Fibroblast of gingiva (primary cell): ENCODE data around the gene CDH4.

Experiments used
- DNase-seq: peaks from one replicate; pipeline ENCODE4 v3.0.0-alpha.2; 2011; ENCODE audit warnings: low read depth

The CDH4 gene

GRCh38 chr20:61931476-61932198, 679.6 kb downstream of the CDH4 start:
- DNase-seq, result no peak

DNA sequence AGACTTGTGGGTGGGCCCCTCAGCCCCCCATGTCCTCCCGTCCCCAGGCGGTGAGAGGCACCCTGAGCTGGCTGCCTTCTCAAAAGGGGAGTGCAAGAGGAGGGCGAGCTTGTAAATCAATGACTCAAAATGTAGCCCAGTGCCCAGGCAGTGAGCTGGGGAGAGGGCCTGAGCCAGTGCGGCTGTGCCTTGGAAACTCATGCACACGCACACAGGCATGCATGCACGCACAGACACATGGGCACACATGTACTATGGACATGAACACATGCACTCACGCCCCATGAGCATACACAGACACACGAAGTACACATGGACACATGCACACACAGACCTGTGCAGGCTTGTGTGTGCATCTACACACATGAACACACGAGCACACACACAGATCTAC, 680.1 kb downstream of the CDH4 start:
- DNase-seq, result no peak

DNA sequence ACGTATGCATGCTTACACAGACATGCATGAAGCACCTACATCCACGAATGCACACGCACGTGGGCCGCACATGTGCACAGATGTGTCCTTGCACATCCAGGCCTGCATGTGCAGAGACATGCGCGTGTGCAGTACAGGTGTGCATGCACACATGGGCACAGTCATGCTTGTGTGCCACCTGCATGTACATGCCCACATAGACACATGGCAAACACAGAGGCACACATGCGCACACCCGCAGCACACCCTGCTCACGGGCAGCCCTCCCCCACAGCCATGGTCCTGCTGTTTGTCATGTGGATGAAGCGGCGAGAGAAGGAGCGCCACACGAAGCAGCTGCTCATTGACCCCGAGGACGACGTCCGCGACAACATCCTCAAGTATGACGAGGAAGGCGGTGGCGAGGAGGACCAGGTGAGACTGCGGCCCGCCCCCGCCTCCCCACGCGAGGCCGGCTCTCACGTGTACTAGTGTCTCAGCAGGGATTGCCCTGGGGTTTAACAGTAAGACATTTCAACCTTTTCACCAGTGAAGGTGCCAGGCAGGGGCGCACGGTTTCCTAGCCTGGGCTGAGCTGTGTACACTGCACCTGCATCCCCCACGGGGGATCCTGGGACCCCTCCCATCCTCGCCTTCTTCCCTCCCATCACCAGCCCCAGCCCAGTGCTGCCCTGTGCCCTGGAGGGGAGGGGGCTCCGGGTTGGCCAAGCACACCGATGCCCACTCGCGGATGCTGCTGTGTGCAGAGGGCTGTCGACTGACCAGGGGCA, 680.8 kb downstream of the CDH4 start:
- DNase-seq, result no peak

GRCh38 chr20:61933481-61933950, 681.5 kb downstream of the CDH4 start:
- DNase-seq, result no peak

- no peak for DNase-seq
These were observed 682.1 kb downstream of the CDH4 start for GRCh38 chr20:61933951-61934715.

DNA sequence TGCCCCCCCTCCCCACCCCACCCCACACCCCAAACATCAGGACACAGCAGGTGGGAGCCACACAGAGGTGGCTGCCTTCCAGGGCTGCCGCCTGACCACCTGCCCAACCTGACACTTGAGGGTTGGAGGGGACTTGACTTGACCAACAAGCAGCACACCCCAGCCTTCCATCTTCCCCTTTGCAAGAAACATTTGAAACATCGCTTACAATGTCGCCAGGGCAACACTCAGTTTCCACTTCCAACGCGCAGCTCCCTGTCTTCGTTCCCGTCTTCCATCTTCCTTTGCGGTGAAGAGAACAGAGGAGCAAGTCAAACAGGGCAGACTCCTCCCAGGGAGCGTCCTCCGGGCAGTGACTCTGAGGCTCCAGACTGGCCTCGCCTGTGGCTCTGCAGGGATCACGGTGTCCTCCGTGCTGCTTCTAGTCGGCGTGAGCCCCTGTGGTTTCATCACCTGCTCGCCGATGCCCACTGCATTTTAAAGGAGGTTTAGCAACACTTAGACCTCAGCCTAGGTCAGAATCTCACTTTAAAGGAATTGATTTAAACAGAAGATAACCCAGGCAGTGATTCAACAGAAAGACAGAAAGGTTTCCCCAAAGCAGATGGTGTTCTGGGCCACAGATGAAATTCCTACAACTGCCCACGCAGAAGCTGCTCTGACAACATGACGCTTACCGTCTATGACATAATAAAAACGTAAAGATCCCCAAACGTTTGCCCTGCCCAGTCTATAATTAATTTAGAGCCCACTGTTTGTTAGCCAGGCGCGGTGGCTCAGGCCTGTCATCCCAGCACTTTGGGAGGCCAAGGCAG, 682.9 kb downstream of the CDH4 start:
- no peak for DNase-seq

GRCh38 chr20:61935926-61936700, 684.1 kb downstream of the CDH4 start:
- DNase-seq, result no peak

GRCh38 chr20:61936701-61937131, 684.7 kb downstream of the CDH4 start:
- no peak for DNase-seq

- DNase-seq, result no peak
These were observed 685.3 kb downstream of the CDH4 start for GRCh38 chr20:61937146-61937962.

- DNase-seq, result no peak
These were observed 686.1 kb downstream of the CDH4 start for GRCh38 chr20:61937963-61938838.

- DNase-seq, result no peak
These were observed 687.0 kb downstream of the CDH4 start for GRCh38 chr20:61938839-61939690.

DNA sequence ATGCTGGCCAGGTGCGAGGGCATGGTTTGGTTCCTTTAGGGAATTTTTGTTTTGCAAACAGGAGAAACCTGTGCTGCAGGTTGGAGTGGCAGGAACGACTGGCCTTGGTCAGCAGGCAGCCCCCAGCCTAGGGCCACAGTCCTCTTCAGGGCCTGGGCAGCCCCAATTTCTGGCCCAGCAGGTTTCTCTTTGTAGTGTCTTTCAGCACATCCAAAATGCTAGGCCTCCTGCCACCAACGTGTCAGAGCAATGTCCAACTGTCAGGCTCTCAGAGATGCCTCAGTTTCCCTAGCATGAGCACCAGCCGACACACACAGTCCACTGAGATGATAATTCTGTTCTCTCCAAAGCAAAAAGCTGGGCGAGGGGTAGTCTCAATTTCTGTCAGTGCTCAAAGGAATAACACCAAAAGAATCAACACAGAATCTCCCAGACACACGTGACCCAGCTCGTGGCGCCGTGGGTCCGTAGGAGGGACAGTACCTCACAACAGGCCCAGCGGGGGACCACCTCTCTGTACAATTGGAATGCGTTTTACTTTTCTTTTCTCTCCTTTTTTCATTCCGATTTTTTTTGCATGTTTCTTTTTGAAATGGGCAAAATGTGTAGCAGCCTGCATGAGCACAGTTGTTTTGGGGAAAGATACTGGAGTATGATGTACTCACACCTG, 687.8 kb downstream of the CDH4 start:
- no peak for DNase-seq

DNA sequence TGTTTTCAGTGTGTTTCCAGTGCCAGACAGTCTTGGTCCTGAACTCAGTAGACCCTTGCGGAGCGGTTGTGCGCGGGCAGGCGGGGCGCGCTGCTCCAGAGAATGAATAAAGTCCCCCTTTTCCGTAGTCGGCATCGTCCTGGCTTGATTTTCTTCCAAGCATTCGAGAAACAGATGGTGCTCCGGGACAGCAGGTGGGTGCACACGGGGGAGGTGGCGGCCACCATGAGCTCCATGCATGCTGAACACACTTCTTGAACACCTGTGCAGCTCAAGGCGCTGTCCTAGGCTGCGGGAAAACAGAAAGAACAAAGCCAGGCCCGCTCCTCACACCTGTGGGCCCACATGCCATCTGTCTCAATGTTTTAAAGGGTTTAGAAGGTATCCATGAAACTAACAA, 688.4 kb downstream of the CDH4 start:
- DNase-seq, result no peak

DNA sequence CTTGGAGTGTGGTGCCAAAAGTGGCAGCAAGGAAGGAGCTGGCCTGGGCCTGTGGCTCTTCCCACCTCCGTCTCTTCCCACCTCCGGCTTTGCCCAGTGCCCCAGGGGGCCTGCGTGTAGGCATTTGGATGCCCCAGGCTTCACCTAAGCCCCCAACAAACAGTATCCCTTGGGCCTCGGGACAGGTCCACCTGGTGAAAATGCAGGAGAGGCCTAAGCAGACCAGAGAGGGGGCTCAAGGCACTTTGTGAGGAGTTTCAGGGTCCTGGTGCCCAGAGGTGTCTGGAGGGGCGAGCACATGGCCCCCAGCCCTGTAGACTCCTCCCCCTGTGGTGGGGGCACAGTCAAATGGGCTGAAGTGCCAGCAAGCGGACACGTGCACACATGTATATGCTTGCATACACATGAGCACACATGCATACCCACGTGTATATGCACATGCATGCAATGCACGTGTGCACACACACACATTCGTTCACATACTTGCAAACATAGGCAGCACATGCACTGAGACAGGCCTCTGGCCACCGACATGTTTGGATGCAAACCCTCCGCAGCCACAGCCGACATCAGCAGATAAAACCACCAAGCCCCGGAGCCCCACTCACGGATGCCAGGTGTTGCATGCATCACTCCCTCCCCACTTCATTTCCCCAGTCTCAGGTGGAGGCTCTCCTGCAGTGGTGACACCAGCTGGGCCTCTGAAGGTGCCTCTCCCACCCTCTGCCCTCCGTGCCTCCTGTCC, 689.1 kb downstream of the CDH4 start:
- no peak for DNase-seq

GRCh38 chr20:61941721-61942405, 689.8 kb downstream of the CDH4 start:
- no peak for DNase-seq

DNA sequence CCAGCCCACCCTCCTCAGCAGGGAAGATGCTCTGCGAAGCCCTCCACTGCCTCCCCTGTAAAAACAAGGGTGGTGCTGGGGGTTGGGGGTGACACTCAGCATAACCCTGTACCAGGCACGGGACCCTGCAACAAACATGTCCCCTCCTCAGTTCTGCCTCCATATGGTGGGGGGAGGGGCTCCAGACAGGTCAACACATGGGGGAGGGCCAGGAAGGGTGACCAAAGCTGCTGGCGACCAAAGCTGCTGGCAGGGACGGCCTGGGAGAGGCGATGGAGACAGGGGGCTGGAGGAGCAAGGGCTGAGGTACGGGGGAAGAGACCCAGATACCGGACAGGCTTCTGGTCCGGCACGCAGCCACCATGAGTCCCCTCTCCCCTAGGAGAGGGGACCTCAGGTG, 690.5 kb downstream of the CDH4 start:
- no peak for DNase-seq
